ENCODE results near the gene RAB11FIP4. TPM values are rescaled to one million over a fixed set of nuclear protein-coding genes. Genes with fewer than 3 reads are reported as not detected.

Gene RAB11FIP4
- total and polyA plus RNA-seq, 2 of the 8 experiments (the other 6 are each of a cell fraction or from before 2014, with no cell fraction given), result 21.7 to 53.2 TPM

DNA sequence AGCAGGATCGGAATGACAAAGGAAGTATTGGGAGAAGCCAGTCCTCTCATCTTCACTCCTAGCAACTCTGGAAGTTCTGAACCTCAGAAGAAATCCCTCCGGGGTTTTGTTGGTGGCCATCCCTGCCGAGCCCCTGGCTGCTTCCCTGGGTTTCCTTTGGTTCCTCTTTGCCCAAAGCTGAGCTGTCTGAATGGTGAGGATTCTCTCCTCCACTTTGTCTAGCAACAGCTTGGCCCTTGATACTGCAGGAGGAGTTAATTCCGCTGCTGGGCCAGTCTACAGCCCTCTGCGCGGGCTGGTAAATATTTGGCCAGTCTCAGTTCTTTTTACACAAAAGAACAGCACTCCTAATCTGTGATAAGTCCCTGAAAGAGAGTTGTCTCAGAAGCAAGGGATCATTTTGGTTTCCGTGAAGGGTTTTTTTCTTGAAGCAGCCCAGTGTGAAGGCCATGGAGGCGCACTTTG, 170.9 kb downstream of the RAB11FIP4 start:
- peaks cover 2% of the 10 kb centered on the region; the same call in 1 of the 2 replicates for H3K79me1 ChIP-seq (ENCODE audit: low read depth, low read length)
- no peak overlapping the region for H4K8ac ChIP-seq (ENCODE audit: extremely low read depth, insufficient read depth, low read length)
- H3K56ac ChIP-seq (replicated peaks; ENCODE audit: insufficient read length, low read depth, low read length), result no peak overlapping the region
- H3K14ac ChIP-seq (ENCODE audit: insufficient read length), result no peak overlapping the region
- 0 out of 4 replicates have a peak overlapping the region, but pooled peaks of 1 of the 2 experiments have one; percentile 18 for H3K4me2 ChIP-seq (ENCODE audit: insufficient read depth in 1 of 2, low read depth in 2 of 2, low read length in 2 of 2)
- H2BK15ac ChIP-seq (ENCODE audit: low read length), result no peak overlapping the region
- no peak overlapping the region for H2AK5ac ChIP-seq (ENCODE audit: low read depth, low read length)
- no peak overlapping the region for H2AFZ ChIP-seq (ENCODE audit: low read length)
- no peak overlapping the region for H2BK12ac ChIP-seq (ENCODE audit: low read depth, low read length)
- H3K27me3 ChIP-seq (replicated peaks in 1 of 4; ENCODE audit: control insufficient read depth in 3 of 4, extremely low read depth in 1 of 4, insufficient read depth in 3 of 4, low read length in 3 of 4), result peaks cover 6 to 38% (median 25%) of the 10 kb centered on the region in 4 experiments; a peak in 6 of 7 replicates
- POLR2A ChIA-PET (ENCODE audit: partially characterized antibody), result no interaction called here
- peaks cover 16% of the 10 kb centered on the region; the same call in 1 of the 2 replicates for H3K23me2 ChIP-seq (ENCODE audit: low read depth, low read length)
- H4K91ac ChIP-seq (replicated peaks; ENCODE audit: insufficient read length, low read length), result no peak overlapping the region
- H3K23ac ChIP-seq (ENCODE audit: insufficient read length), result no peak overlapping the region
- no peak overlapping the region for H4K5ac ChIP-seq (ENCODE audit: insufficient read length, low read depth, low read length)
- no peak overlapping the region for H2BK120ac ChIP-seq (replicated peaks; ENCODE audit: low read depth, low read length)
- no peak overlapping the region for H2BK5ac ChIP-seq (ENCODE audit: low read depth, low read length)
- no peak overlapping the region for H3K27ac ChIP-seq (ENCODE audit: low read depth, low read length)
- no peak for FAIRE-seq
- DNase-seq (ENCODE audit: low read depth in 1 of 2, low spot score in 2 of 2), result no peak
- H2BK20ac ChIP-seq (ENCODE audit: low read length), result no peak overlapping the region
- CTCF ChIA-PET (ENCODE audit: partially characterized antibody), result interaction anchor here (1.6 to 7.4 kb wide), 4 partner anchors 12 to 280 kb away, joined by 3 to 72 read pairs (median 8); no protein-coding TSS in a partner anchor
- no peak overlapping the region for H3K4ac ChIP-seq (replicated peaks; ENCODE audit: insufficient read length, low read depth, low read length)
- peaks cover 12 to 24% (median 18%) of the 10 kb centered on the region in 4 experiments for H3K4me1 ChIP-seq (replicated peaks in 1 of 4; ENCODE audit: control insufficient read depth in 3 of 4, insufficient read depth in 4 of 4, low read length in 3 of 4)
- peaks cover 0 to 2% of the 10 kb centered on the region in 2 experiments for H4K20me1 ChIP-seq (replicated peaks in 1 of 2; ENCODE audit: control insufficient read depth in 1 of 2, insufficient read depth in 2 of 2, low read length in 2 of 2)
- no peak overlapping the region for H3K9ac ChIP-seq (replicated peaks in 1 of 4; ENCODE audit: extremely low read depth in 1 of 4, low read depth in 3 of 4, low read length in 3 of 4)
- H3K79me2 ChIP-seq (ENCODE audit: control insufficient read depth in 1 of 2, insufficient read depth in 2 of 2, low read length in 2 of 2), result no peaks in the 10 kb centered on the region
- no peaks in the 10 kb centered on the region; a peak in 1 of 8 replicates for H3K36me3 ChIP-seq (ENCODE audit: control insufficient read depth in 2 of 4, insufficient read depth in 4 of 4, low read length in 3 of 4)
- no peak overlapping the region for H3K4me3 ChIP-seq (ENCODE audit: extremely low read depth in 1 of 4, insufficient read depth in 2 of 4, low read depth in 3 of 4, low read length in 4 of 4)
- H3K18ac ChIP-seq (ENCODE audit: extremely low read depth, low read length), result no peak overlapping the region
- WGBS, 2 experiments (ENCODE audit: extremely low coverage in 1 of 2, insufficient coverage in 1 of 2, insufficient read length in 1 of 2, insufficient replicate concordance in 2 of 2, low coverage in 1 of 2, low lambda C conversion rate in 2 of 2, missing lambda C conversion rate in 1 of 2), result 90% methylated on average over 8 of the region's 8 CpGs; no CpG with 5 or more reads in 1 of the 2 experiments
- no peak for TF ChIP-seq SP1 (IDR thresholded peaks at IDR 0.05; ENCODE audit: low read depth, low read length)
- no peaks in the 10 kb centered on the region for H3K9me3 ChIP-seq (ENCODE audit: insufficient read depth in 2 of 2, low read depth in 1 of 2, low read length in 1 of 2)
